ENCODE data around the gene FAAH2. TPM values are rescaled to one million over a fixed set of nuclear protein-coding genes. Genes with fewer than 3 reads are reported as not detected.

Gene FAAH2
- polyA plus RNA-seq, 3 donors, result 10.2 to 16.1 (median 15.4) TPM

DNA sequence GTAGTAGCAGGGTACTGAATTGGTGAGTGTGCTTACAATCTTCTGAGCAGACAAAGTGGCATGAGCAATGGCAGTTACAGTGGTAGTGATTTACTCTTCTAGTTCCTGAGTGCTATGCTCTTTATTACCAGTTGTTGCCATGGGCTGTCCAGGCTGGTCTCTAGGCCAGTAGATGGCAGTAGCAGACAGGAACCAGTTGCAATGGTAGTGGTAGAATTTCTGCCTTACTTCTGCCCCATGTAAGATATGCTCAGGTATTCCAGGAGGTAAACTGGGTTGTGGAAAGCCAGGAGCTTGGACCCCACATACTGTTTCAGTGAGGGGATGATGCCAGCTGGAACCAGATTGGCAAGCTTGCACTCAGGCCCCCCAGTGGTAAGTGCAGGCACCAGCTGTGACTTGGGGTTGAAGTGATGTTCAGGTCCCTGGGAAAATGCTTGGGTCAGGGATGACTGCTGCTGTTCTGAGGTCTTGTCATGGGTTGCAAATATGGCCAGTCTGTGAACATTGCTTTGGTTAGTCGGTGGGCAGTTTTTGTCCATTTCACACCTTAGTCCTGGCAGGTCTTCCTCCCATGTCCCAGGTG is 242.3 kb downstream of the FAAH2 start:
- no peak for DNase-seq (ENCODE audit: extremely low read depth in 1 of 11, low read depth in 9 of 11, low spot score in 4 of 11)

Other genes starting within 250 kb of the FAAH2 start
- 10 to 100 TPM; 18.4 to 24.7 (median 20.1) TPM for gene SPIN2B, start 165.2 kb upstream of the FAAH2 start, polyA plus RNA-seq (ENCODE audit: insufficient read length in 3 of 3)
- gene SPIN2A, start 149.3 kb upstream of the FAAH2 start, polyA plus RNA-seq (ENCODE audit: insufficient read length in 3 of 3), result 1 to 10 TPM; 3.6 to 4.3 (median 4.0) TPM

All from renal cortex interstitium (tissue), 11 donors.